ENCODE results near the gene CETP.
"Not testable (repeated sequence)": the region's sequence is repeated elsewhere in the genome, so short reads cannot be mapped to it uniquely, and the experiment has no call there.

Gene CETP

GRCh38 chr16:57000271-57001025 is 38.7 kb downstream of the CETP start:
- no peak for TF ChIP-seq ZNF274 (IDR thresholded peaks at IDR 0.05; ENCODE audit: low read depth, low read length)
- no peak overlapping the region for H3K4me3 ChIP-seq (ENCODE audit: low read length)

GRCh38 chr16:57001026-57001679 is 39.4 kb downstream of the CETP start:
- TF ChIP-seq ZNF274 (IDR thresholded peaks at IDR 0.05; ENCODE audit: low read depth, low read length): no peak
- H3K4me3 ChIP-seq (ENCODE audit: low read length): no peak overlapping the region

- no peak overlapping the region; the same call in 1 of the 2 replicates for H3K4me3 ChIP-seq (ENCODE audit: low read length)
- no peak for TF ChIP-seq ZNF274 (IDR thresholded peaks at IDR 0.05; ENCODE audit: low read depth, low read length)
These were observed 42.0 kb downstream of the CETP start for GRCh38 chr16:57003439-57004386.

GRCh38 chr16:57004387-57005250 is 42.9 kb downstream of the CETP start:
- no peak for TF ChIP-seq ZNF274 (IDR thresholded peaks at IDR 0.05; ENCODE audit: low read depth, low read length)
- H3K4me3 ChIP-seq (ENCODE audit: low read length): peak overlapping the region; percentile 23; the same call in 1 of the 2 replicates

GRCh38 chr16:57005597-57005996 is 43.8 kb downstream of the CETP start:
- not testable (repeated sequence) for H3K4me3 ChIP-seq (ENCODE audit: low read length)

GRCh38 chr16:57007050-57007449 is 45.3 kb downstream of the CETP start:
- H3K4me3 ChIP-seq (ENCODE audit: low read length): no peak overlapping the region
- TF ChIP-seq ZNF274 (IDR thresholded peaks at IDR 0.05; ENCODE audit: low read depth, low read length): no peak

GRCh38 chr16:57007530-57007929 is 45.8 kb downstream of the CETP start:
- no peak for TF ChIP-seq ZNF274 (IDR thresholded peaks at IDR 0.05; ENCODE audit: low read depth, low read length)
- no peak overlapping the region for H3K4me3 ChIP-seq (ENCODE audit: low read length)

GRCh38 chr16:57008440-57008839 is 46.7 kb downstream of the CETP start:
- no peak overlapping the region for H3K4me3 ChIP-seq (ENCODE audit: low read length)
- no peak for TF ChIP-seq ZNF274 (IDR thresholded peaks at IDR 0.05; ENCODE audit: low read depth, low read length)

- no peak for TF ChIP-seq ZNF274 (IDR thresholded peaks at IDR 0.05; ENCODE audit: low read depth, low read length)
- H3K4me3 ChIP-seq (ENCODE audit: low read length): no peak overlapping the region
These were observed 48.0 kb downstream of the CETP start for GRCh38 chr16:57009643-57010170.

- H3K4me3 ChIP-seq (ENCODE audit: low read length): no peak overlapping the region
- no peak for TF ChIP-seq ZNF274 (IDR thresholded peaks at IDR 0.05; ENCODE audit: low read depth, low read length)
These were observed 50.6 kb downstream of the CETP start for GRCh38 chr16:57012353-57012752.

- TF ChIP-seq ZNF274 (IDR thresholded peaks at IDR 0.05; ENCODE audit: low read depth, low read length): no peak
- no peak overlapping the region for H3K4me3 ChIP-seq (ENCODE audit: low read length)
These were observed 51.5 kb downstream of the CETP start for GRCh38 chr16:57013229-57013628.

- no peak overlapping the region for H3K4me3 ChIP-seq (ENCODE audit: low read length)
- TF ChIP-seq ZNF274 (IDR thresholded peaks at IDR 0.05; ENCODE audit: low read depth, low read length): no peak
These were observed 52.2 kb downstream of the CETP start for GRCh38 chr16:57013902-57014301.

GRCh38 chr16:57016301-57016700 is 54.6 kb downstream of the CETP start:
- TF ChIP-seq ZNF274 (IDR thresholded peaks at IDR 0.05; ENCODE audit: low read depth, low read length): no peak
- H3K4me3 ChIP-seq (ENCODE audit: low read length): no peak overlapping the region
